ENCODE measurements around the gene ALOX15B.

The ALOX15B gene

DNA sequence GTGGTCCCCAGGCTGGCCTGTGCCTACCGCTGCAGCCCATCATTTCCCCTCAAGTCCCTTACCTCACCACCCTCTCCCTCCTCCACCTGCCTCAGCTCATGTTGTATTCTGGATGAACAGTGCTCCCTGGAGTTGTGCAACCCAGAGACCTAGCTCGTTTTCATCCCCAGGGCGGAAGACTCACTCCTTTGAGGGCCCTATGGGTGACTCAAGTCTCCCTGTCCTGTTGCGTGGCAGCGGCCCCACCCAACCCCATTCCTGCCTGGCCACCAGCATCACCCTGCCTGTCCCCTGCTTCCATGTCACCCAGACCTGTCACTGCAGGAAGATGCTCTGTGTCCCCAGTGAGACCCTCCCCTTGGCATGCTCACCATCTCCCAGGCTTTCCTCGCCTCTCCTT is 45.4 kb downstream of the ALOX15B start:
- DNase-seq = no peak

DNA sequence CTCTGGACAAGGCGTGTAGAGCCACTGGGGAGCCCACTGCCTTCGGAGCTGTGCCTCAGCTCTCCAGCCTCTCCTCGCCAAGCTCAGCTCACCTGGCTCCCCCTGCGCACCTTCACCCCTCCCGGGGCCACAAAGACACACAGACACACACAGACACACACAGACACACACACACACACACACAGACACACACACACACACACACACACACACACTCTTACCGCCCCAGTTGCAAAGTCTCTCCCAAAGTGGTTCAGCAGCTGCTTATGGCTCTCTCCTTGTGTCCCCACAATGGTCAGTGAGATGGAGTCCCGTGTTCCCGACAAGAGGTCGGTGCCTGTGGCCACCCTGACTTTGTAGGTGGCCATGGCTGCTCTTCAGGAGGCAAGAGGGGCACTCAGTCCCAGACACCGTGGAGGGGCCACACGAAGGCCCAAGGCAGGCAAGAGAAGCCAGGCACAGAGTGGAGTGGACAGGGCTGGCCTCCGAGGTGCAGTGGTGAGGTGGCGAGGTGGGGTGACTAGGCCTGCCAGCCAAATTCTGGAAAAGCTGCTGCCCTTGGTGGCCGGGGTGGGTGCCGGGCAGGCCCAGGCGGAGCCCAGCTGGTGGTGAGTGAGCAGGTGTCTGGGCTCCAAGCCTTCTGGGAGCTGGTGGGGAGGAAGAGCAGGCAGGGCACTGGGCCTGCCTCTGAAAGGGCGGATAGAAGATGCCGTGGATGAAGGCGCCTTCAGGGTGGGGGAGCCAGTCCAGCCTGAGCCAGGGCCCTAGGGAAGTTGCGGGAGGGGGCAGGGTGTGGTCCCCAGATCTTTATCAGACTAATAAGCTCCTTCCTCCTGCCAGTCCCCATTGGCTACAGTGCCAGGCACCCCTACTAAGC is 48.5 kb downstream of the ALOX15B start, which contains the start of gene ALOX12B:
Gene ALOX12B (minus strand): TSS at position 642 of the 877 bp plus-strand sequence. CDS start 274 bp downstream, at position 368.
- no peak for DNase-seq

DNA sequence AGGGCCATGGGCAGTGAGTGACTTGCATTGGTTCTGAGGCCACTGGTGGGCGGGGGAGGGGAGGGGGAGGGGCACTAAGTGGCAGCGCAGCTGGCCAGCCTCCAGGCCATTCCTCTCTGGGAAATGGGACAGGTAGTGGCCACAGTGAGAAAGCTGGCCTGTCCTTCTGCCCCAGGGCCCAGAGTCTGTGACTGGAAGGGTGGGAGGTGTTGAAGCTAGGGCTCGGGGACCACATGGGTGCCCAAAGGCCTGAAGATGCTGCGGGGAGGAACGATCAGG is 49.0 kb downstream of the ALOX15B start:
- no peak for DNase-seq

DNA sequence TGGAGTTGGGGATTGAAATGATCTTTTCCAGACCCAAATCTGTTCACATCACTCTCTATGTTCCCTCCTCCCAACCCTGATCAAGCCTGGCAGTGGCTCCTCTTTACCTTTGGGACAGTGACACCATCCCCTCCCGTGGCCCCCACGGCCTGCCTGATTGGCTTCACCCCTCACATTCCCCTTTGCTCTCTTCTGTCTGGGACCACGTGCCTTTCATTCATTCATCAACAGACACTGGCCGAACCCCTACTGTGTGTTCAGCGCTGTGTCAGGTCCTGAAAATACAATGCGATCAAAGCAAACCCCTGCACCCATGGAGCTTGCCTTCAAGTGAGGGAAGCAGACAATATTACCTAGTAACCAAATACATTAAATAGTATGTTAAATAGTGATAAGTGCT is 50.9 kb downstream of the ALOX15B start:
- DNase-seq = no peak

DNA sequence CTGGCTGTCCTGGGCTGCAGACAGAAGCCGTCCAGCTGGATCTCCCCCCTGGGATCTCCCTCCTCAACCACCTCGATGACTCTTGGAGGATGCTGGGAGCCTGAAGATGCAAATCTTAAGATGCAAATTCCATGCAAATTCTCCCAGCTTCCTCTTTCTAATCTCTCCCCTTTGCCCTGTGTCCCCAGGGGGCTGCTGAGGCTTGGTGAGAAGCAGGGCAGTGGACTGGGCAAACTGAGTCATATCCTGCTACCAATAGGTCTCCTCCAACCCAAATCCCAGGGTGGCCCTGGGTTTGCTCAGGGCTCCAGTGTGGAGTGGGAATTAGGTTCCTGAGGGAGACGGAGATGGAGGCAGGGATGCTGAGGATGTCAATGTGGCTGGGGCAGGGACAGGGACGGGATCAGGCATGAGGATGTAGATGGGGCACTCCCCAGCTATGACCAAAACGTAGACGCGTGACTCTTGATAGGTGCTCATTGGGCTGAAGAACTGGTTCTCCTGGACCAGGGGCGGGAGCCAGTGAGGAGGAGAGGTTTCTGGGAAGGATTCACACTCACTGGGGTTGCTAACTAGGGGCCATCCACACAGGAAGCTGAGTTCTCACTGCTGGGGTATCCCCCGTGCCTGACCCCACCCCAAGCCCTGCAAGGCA is 52.3 kb downstream of the ALOX15B start:
- no peak for DNase-seq

DNA sequence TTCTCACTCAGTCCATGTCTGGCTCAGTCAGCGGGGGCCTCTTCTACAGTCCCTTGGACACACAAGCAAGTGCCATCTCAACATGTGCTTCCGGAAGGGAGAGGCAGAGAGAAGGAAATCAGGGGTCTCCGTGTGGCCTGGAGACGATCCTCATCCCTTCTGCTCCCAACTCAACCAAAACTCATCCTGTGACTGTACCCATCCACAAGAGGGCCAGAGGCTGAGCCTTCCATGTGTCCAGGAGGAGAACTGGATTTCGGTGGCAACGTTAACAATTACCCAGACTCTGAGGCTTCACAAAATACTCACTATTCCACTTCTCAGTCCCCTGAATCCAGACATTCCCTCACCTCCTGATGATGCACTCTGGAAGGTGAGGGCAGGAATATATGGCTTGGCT is 56.5 kb downstream of the ALOX15B start:
- no peak for DNase-seq

DNA sequence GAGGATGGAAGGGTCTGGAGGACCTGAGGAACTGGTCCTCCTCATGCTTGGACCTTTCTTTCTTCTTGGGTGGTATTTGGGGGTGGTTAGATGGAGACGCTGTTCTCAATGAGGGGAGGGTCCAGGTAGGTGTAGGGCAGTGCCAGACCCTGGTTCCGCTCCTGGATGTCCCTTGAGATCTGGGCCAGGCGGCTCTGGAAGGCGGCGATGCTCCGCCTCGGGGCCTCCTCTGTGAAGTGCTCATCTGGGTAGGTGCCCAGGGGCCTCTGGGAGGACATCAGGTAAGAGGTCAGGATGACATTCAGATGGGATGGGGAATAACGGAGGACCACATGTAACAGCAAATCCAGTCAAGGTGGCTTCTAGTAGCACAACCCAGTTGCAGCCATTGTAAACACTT is 57.7 kb downstream of the ALOX15B start:
- no peak for DNase-seq

Measured in T1000 (cell line).